GM23338 (cell line): ENCODE results near the gene PSAPL1. TPM values are rescaled to one million over a fixed set of nuclear protein-coding genes. Genes with fewer than 3 reads are reported as not detected.

Experiments used
- ATAC-seq: fragments of 200-7000 bp; cut with Tn5 transposase; 3 replicates; pipeline ENCODE4 v1.9.1; 2020
- DNase-seq: peaks from one replicate; pipeline ENCODE4 v3.0.0-alpha.2; 2015; ENCODE audit warnings: low spot score
- H2AFZ ChIP-seq: fragments of 200-600 bp; sonication (generic); 2 replicates; pipeline ENCODE4 v1.8.0; 2016; ENCODE audit warnings: antibody characterized with exemption, mild to moderate bottlenecking, moderate library complexity
- H3F3A ChIP-seq: fragments of 200-600 bp; sonication (generic); replicated peaks from 2 replicates; pipeline ENCODE4 v1.8.0; 2017; ENCODE audit warnings: antibody characterized with exemption, mixed run types, low read depth
- H3K27ac ChIP-seq: fragments of 200-600 bp; sonication (generic); 2 replicates; pipeline ENCODE4 v1.6.1; 2016; ENCODE audit warnings: low read depth
- H3K27me3 ChIP-seq: fragments of 200-600 bp; sonication (generic); 2 replicates; pipeline ENCODE4 v1.8.0; 2016; ENCODE audit warnings: mild to moderate bottlenecking, mixed run types, moderate library complexity; ENCODE audit not compliant: insufficient read depth
- H3K36me3 ChIP-seq: fragments of 200-600 bp; sonication (generic); 2 replicates; pipeline ENCODE4 v1.8.0; 2016; ENCODE audit warnings: mild to moderate bottlenecking; ENCODE audit not compliant: insufficient read depth
- H3K4me1 ChIP-seq: fragments of 200-600 bp; sonication (generic); 2 replicates; pipeline ENCODE4 v1.8.0; 2016; ENCODE audit warnings: mild to moderate bottlenecking, moderate library complexity; ENCODE audit not compliant: insufficient read depth
- H3K4me2 ChIP-seq: fragments of 200-600 bp; sonication (generic); 2 replicates; pipeline ENCODE4 v1.7.1; 2017; ENCODE audit warnings: mixed run types
- H3K4me3 ChIP-seq: fragments of 200-600 bp; sonication (generic); 2 replicates; pipeline ENCODE4 v1.6.1; 2016; ENCODE audit warnings: mixed run types
- H3K79me2 ChIP-seq: fragments of 200-600 bp; sonication (generic); replicated peaks from 2 replicates; pipeline ENCODE4 v1.8.0; 2017; ENCODE audit warnings: mild to moderate bottlenecking; ENCODE audit not compliant: insufficient read depth
- H3K9me2 ChIP-seq: fragments of 200-600 bp; sonication (generic); 2 replicates; pipeline ENCODE4 v1.8.0; 2017; ENCODE audit not compliant: insufficient read depth
- H4K20me1 ChIP-seq: fragments of 200-600 bp; sonication (generic); replicated peaks from 2 replicates; pipeline ENCODE4 v1.8.0; 2017; ENCODE audit warnings: mild to moderate bottlenecking; ENCODE audit not compliant: insufficient read depth
- H3K27ac Mint-ChIP-seq: 2 replicates; pipeline ENCODE4 v1.8.0; 2020; ENCODE audit warnings: inconsistent platforms, mild to moderate bottlenecking, moderate library complexity, mixed read lengths
- H3K27me3 Mint-ChIP-seq: 3 replicates; pipeline ENCODE4 v1.8.0; 2022; ENCODE audit warnings: low read depth, mild to moderate bottlenecking, moderate library complexity, mixed read lengths, inconsistent platforms; ENCODE audit not compliant: insufficient read depth, poor library complexity
- H3K36me3 Mint-ChIP-seq: 3 replicates; pipeline ENCODE4 v1.8.0; 2021; ENCODE audit warnings: low read depth, mild to moderate bottlenecking, inconsistent platforms, moderate library complexity, mixed read lengths
- H3K4me1 Mint-ChIP-seq: 3 replicates; pipeline ENCODE4 v1.8.0; 2020; ENCODE audit warnings: mild to moderate bottlenecking, inconsistent platforms, mixed read lengths
- H3K4me3 Mint-ChIP-seq: 3 replicates; pipeline ENCODE4 v1.8.0; 2021; ENCODE audit warnings: moderate library complexity, mild to moderate bottlenecking, inconsistent platforms, mixed read lengths
- H3K9me3 Mint-ChIP-seq: 3 replicates; pipeline ENCODE4 v1.8.0; 2020; ENCODE audit warnings: moderate library complexity, mild to moderate bottlenecking, inconsistent platforms, mixed read lengths
- CREB1 ChIP-seq: fragments of 250-450 bp; sonication (Bioruptor Pico); IDR thresholded peaks from 2 replicates; pipeline ENCODE4 v1.5.0; 2020; ENCODE audit warnings: low read depth, mild to moderate bottlenecking, moderate library complexity
- CTCF ChIP-seq, 2 experiments: fragments of 200-600 bp in 1 of 2; sonication (generic) in 1 of 2; conservative IDR thresholded peaks; 2 replicates each; pipeline versions ENCODE4 v1.5.1 to v1.6.1; 2016 to 2017; ENCODE audit warnings: antibody characterized with exemption in 2 of 2, low read depth in 2 of 2, mild to moderate bottlenecking in 2 of 2, moderate library complexity in 1 of 2
- ETS1 ChIP-seq: IDR thresholded peaks from 2 replicates; pipeline ENCODE4 v1.6.1; 2016; ENCODE audit warnings: antibody characterized with exemption
- EZH2 ChIP-seq: fragments of 200-600 bp; sonication (generic); IDR thresholded peaks from one replicate; pipeline ENCODE4 v1.8.0; 2017; ENCODE audit warnings: antibody characterized with exemption, mild to moderate bottlenecking, low read depth; ENCODE audit not compliant: unreplicated experiment
- EZH2phosphoT487 ChIP-seq: fragments of 200-600 bp; sonication (generic); IDR thresholded peaks from one replicate; pipeline ENCODE4 v1.8.1; 2018; ENCODE audit warnings: antibody characterized with exemption; ENCODE audit not compliant: unreplicated experiment
- JUNB ChIP-seq: IDR thresholded peaks from one replicate; pipeline ENCODE4 v1.6.1; 2016; ENCODE audit warnings: antibody characterized with exemption; ENCODE audit not compliant: unreplicated experiment
- NANOG ChIP-seq: IDR thresholded peaks from 2 replicates; pipeline ENCODE4 v1.6.1; 2016; ENCODE audit warnings: antibody characterized with exemption, borderline replicate concordance
- POLR2AphosphoS5 ChIP-seq: IDR thresholded peaks from 2 replicates; pipeline ENCODE4 v1.6.1; 2016; ENCODE audit warnings: antibody characterized with exemption, low read depth
- REST ChIP-seq: IDR thresholded peaks from one replicate; pipeline ENCODE4 v1.6.1; 2018; ENCODE audit warnings: antibody characterized with exemption; ENCODE audit not compliant: unreplicated experiment
- STAT1 ChIP-seq: IDR thresholded peaks from one replicate; pipeline ENCODE4 v1.6.1; 2016; ENCODE audit warnings: antibody characterized with exemption; ENCODE audit not compliant: unreplicated experiment
- ZNF114 ChIP-seq: fragments of 250-450 bp; sonication (Bioruptor Pico); IDR thresholded peaks from 2 replicates; pipeline ENCODE4 v1.5.0; 2020; ENCODE audit warnings: mild to moderate bottlenecking, moderate library complexity
- ZNF331 ChIP-seq: fragments of 250-450 bp; sonication (Bioruptor Pico); IDR thresholded peaks from 2 replicates; pipeline ENCODE4 v1.5.0; 2020; ENCODE audit warnings: low read depth, mild to moderate bottlenecking, moderate library complexity
- ZNF462 ChIP-seq: fragments of 250-450 bp; sonication (Bioruptor Pico); IDR thresholded peaks from 2 replicates; pipeline ENCODE4 v1.5.0; 2020; ENCODE audit warnings: mild to moderate bottlenecking, moderate library complexity
- polyA plus RNA-seq: library from polyadenylated mRNA; unstranded; fragments of >200 nt; fragmentation: Nextera tagmentation; extraction: Ambion mirVana; gene quantifications from 2 replicates; pipeline ENCODE4 v1.2.1, GENCODE V29; 2016
- total RNA-seq: library from RNA; depleted of rRNA; stranded (reverse); fragments of >200 nt; shearing (Covaris generic); gene quantifications from 2 replicates; pipeline ENCODE4 v1.2.3, GENCODE V29; 2014

Gene PSAPL1
- total and polyA plus RNA-seq, 2 experiments from 2014 or later: not detected

- DNase-seq: no peak
- no peaks in the 10 kb centered on the region for H3K36me3 ChIP-seq
- H3K27me3 ChIP-seq: no peaks in the 10 kb centered on the region
- no peaks in the 10 kb centered on the region for H3F3A ChIP-seq
- no peaks in the 10 kb centered on the region for H3K36me3 Mint-ChIP-seq
- H4K20me1 ChIP-seq: no peaks in the 10 kb centered on the region
- H3K4me3 Mint-ChIP-seq: no peak overlapping the region
- no peak overlapping the region for H3K4me2 ChIP-seq
- peaks cover 15% of the 10 kb centered on the region for H3K27me3 Mint-ChIP-seq
- H3K27ac ChIP-seq: no peak overlapping the region
- peaks cover 30% of the 10 kb centered on the region for H3K4me1 Mint-ChIP-seq
- H2AFZ ChIP-seq: no peak overlapping the region
- TF ChIP-seq REST: no peak
- TF ChIP-seq EZH2: no peak
- TF ChIP-seq STAT1: no peak
- no peak for TF ChIP-seq JUNB
- no peak for TF ChIP-seq EZH2phosphoT487
- no peak for TF ChIP-seq CREB1 (CRISPR knock-in tag)
- no peak for TF ChIP-seq CTCF (conservative IDR thresholded peaks at IDR 0.05; ENCODE audit: low read depth in 2 of 2)
- no peak for TF ChIP-seq ZNF331
- TF ChIP-seq NANOG: no peak
- no peak for TF ChIP-seq ETS1
- TF ChIP-seq POLR2AphosphoS5: no peak
- no peak for TF ChIP-seq ZNF114 (CRISPR knock-in tag)
- TF ChIP-seq ZNF462 (CRISPR knock-in tag): no peak
- H3K27ac Mint-ChIP-seq: no peak overlapping the region
- ATAC-seq: no peak
- no peak overlapping the region for H3K4me3 ChIP-seq
- peaks cover 4% of the 10 kb centered on the region; the same call in 2 of the 3 replicates for H3K9me3 Mint-ChIP-seq
- no peaks in the 10 kb centered on the region for H3K79me2 ChIP-seq
- no peaks in the 10 kb centered on the region for H3K4me1 ChIP-seq
- H3K9me2 ChIP-seq: no peaks in the 10 kb centered on the region
Measured at GRCh38 chr4:7465017-7465416, 30.3 kb upstream of the PSAPL1 start.
